HCT116 (cell line): ENCODE results near the gene NXN. TPM values are rescaled to one million over a fixed set of nuclear protein-coding genes. Genes with fewer than 3 reads are reported as not detected.

ENCODE experiments used
- ATAC-seq: fragments of 200-7000 bp; cut with Tn5 transposase; 2 replicates; pipeline ENCODE4 v1.9.1; 2020; ENCODE audit warnings: mild to moderate bottlenecking, moderate library complexity
- BruUV-seq: library from RNA; stranded (reverse); fragments of 400-500 nt; replicated peaks from 2 replicates; lab custom pipeline; 2021; lab: Mats Ljungman, UMichigan
- CTCF ChIA-PET: fragments of 300-600 bp; sonication (Branson Sonifier 250); formaldehyde crosslinking; loops from one replicate; lab custom pipeline; 2021; ENCODE audit warnings: antibody characterized with exemption; lab: Charles Lee
- POLR2A ChIA-PET: fragments of 300-600, 350-600 bp; sonication (Branson Sonifier 250); formaldehyde crosslinking; loops from one replicate; lab custom pipeline; 2021; ENCODE audit warnings: antibody characterized with exemption; lab: Charles Lee
- RAD21 ChIA-PET, 2 experiments: fragments of 300-600 bp; sonication (Branson Sonifier 250); formaldehyde crosslinking; loops; one replicate each; lab custom pipeline; 2023; ENCODE audit warnings: low total read pairs in 2 of 2; ENCODE audit not compliant: uncharacterized antibody in 2 of 2, unreplicated experiment in 2 of 2, low non-redundant PET in 1 of 2; lab: Charles Lee
- DNase-seq: peaks from one replicate; pipeline ENCODE4 v3.0.0-alpha.2; 2010; ENCODE audit warnings: low read depth, low spot score
- H2AFZ ChIP-seq: fragments of 200-600 bp; shearing (Covaris generic), sonication (generic); 2 replicates; pipeline ENCODE4 v1.6.1; 2017; ENCODE audit warnings: low read depth, mixed run types, mixed read lengths, antibody characterized with exemption, low read length; ENCODE audit not compliant: poor library complexity, severe bottlenecking
- H3K27ac ChIP-seq: 2 replicates; pipeline ENCODE4 v1.5.1; 2012; ENCODE audit warnings: low read depth, low read length
- H3K27me3 ChIP-seq: fragments of 200-600 bp; sonication (generic); 2 replicates; pipeline ENCODE4 v1.6.1; 2016; ENCODE audit warnings: mixed run types, low read length, mixed read lengths; ENCODE audit not compliant: insufficient read depth
- H3K36me3 ChIP-seq, 2 experiments: fragments of 200-500 bp in 1 of 2; fragments of 200-600 bp in 1 of 2; sonication (Bioruptor generic) in 1 of 2; sonication (generic) in 1 of 2; 2 replicates each; pipeline versions ENCODE4 v1.5.1 to v1.6.1; 2014 to 2016; ENCODE audit warnings: low read length in 2 of 2, inconsistent platforms in 1 of 2, mixed read lengths in 1 of 2, mixed run types in 1 of 2; ENCODE audit not compliant: insufficient read depth in 2 of 2, control insufficient read depth in 1 of 2
- H3K4me1 ChIP-seq, 2 experiments: fragments of 200-600 bp in 1 of 2; sonication (generic) in 1 of 2; 2 replicates each; pipeline versions ENCODE4 v1.5.1 to v1.6.1; 2012 to 2017; ENCODE audit warnings: low read length in 2 of 2, inconsistent platforms in 1 of 2, mild to moderate bottlenecking in 1 of 2, mixed read lengths in 1 of 2, mixed run types in 1 of 2, moderate library complexity in 1 of 2; ENCODE audit not compliant: insufficient read depth in 2 of 2, control insufficient read depth in 1 of 2
- H3K4me2 ChIP-seq: fragments of 200-600 bp; sonication (generic); 2 replicates; pipeline ENCODE4 v1.6.1; 2017; ENCODE audit warnings: mixed run types, low read length, mixed read lengths
- H3K4me3 ChIP-seq, 2 experiments: fragments of 200-600 bp in 1 of 2; sonication (generic) in 1 of 2; replicated peaks in 1 of 2; 2 replicates each; pipeline ENCODE4 v1.5.1; 2011 to 2016; ENCODE audit warnings: low read length in 2 of 2, control low read depth in 1 of 2, low read depth in 1 of 2, mild to moderate bottlenecking in 1 of 2, mixed read lengths in 1 of 2, mixed run types in 1 of 2
- H3K79me2 ChIP-seq: fragments of 200-600 bp; sonication (generic); 2 replicates; pipeline ENCODE4 v1.6.1; 2017; ENCODE audit warnings: mild to moderate bottlenecking, mixed run types, low read length, moderate library complexity, mixed read lengths; ENCODE audit not compliant: insufficient read depth
- H3K9ac ChIP-seq: fragments of 200-600 bp; sonication (generic); 2 replicates; pipeline ENCODE4 v1.6.1; 2016; ENCODE audit warnings: low read length, mixed read lengths
- H3K9me2 ChIP-seq: fragments of 200-600 bp; sonication (generic), shearing (Covaris generic); 2 replicates; pipeline ENCODE4 v1.6.1; 2017; ENCODE audit warnings: mixed run types, mild to moderate bottlenecking, moderate library complexity; ENCODE audit not compliant: insufficient read depth
- H3K9me3 ChIP-seq, 2 experiments: fragments of 200-500 bp in 1 of 2; fragments of 200-600 bp in 1 of 2; sonication (Bioruptor generic) in 1 of 2; sonication (generic) in 1 of 2; 2 replicates each; pipeline ENCODE4 v1.6.1; 2014 to 2017; ENCODE audit warnings: low read length in 2 of 2, mixed read lengths in 2 of 2, inconsistent platforms in 1 of 2, low read depth in 1 of 2, mild to moderate bottlenecking in 1 of 2, mixed run types in 1 of 2, moderate library complexity in 1 of 2; ENCODE audit not compliant: control insufficient read depth in 1 of 2, insufficient read depth in 1 of 2
- H4K20me1 ChIP-seq: fragments of 200-600 bp; sonication (generic), shearing (Covaris generic); 2 replicates; pipeline ENCODE4 v1.6.1; 2017; ENCODE audit warnings: mixed run types, mild to moderate bottlenecking, moderate library complexity; ENCODE audit not compliant: insufficient read depth
- CBX3 ChIP-seq: IDR thresholded peaks from 2 replicates; pipeline ENCODE4 v1.6.1; 2012; ENCODE audit warnings: low read depth
- CEBPB ChIP-seq: IDR thresholded peaks from 2 replicates; pipeline ENCODE4 v1.6.1; 2012; ENCODE audit warnings: low read depth
- EGR1 ChIP-seq: IDR thresholded peaks from 2 replicates; pipeline ENCODE4 v1.6.1; 2012; ENCODE audit warnings: low read depth
- ELF1 ChIP-seq: IDR thresholded peaks from 2 replicates; pipeline ENCODE4 v1.6.1; 2012; ENCODE audit warnings: low read depth, borderline replicate concordance
- EZH2phosphoT487 ChIP-seq: fragments of 200-600 bp; IDR thresholded peaks from 2 replicates; pipeline ENCODE4 v1.6.1; 2018; ENCODE audit warnings: antibody characterized with exemption, borderline replicate concordance
- FOSL1 ChIP-seq: IDR thresholded peaks from 2 replicates; pipeline ENCODE4 v1.6.1; 2012; ENCODE audit warnings: low read depth
- JUND ChIP-seq: IDR thresholded peaks from 2 replicates; pipeline ENCODE4 v1.6.1; 2012
- POLR2A ChIP-seq: IDR thresholded peaks from 2 replicates; pipeline ENCODE4 v1.7.0; 2011; ENCODE audit warnings: borderline replicate concordance; ENCODE audit not compliant: insufficient read depth, insufficient read length; ENCODE audit errors: extremely low read depth
- POLR2AphosphoS5 ChIP-seq: IDR thresholded peaks from 2 replicates; pipeline ENCODE4 v1.6.1; 2011; ENCODE audit warnings: mild to moderate bottlenecking, low read depth, low read length, moderate library complexity
- RAD21 ChIP-seq: IDR thresholded peaks from 2 replicates; pipeline ENCODE4 v1.6.1; 2012; ENCODE audit warnings: low read depth, mild to moderate bottlenecking
- SIN3A ChIP-seq: IDR thresholded peaks from 2 replicates; pipeline ENCODE4 v1.6.1; 2012; ENCODE audit warnings: low read depth
- SP1 ChIP-seq: IDR thresholded peaks from 2 replicates; pipeline ENCODE4 v1.6.1; 2012; ENCODE audit warnings: low read depth
- SRF ChIP-seq: IDR thresholded peaks from 2 replicates; pipeline ENCODE4 v1.6.1; 2012; ENCODE audit warnings: low read depth
- YY1 ChIP-seq: IDR thresholded peaks from 2 replicates; pipeline ENCODE4 v1.6.1; 2011; ENCODE audit warnings: low read length, low read depth, moderate library complexity, mild to moderate bottlenecking; ENCODE audit not compliant: insufficient replicate concordance; ENCODE audit errors: extremely low read depth
- ZNF274 ChIP-seq: fragments of 200-500 bp; sonication (Bioruptor generic); IDR thresholded peaks from 2 replicates; pipeline ENCODE4 v1.6.1; 2014; ENCODE audit warnings: mild to moderate bottlenecking, low read depth, low read length, inconsistent platforms
- intact Hi-C: fragments of 100-400 bp; cut with micrococcal nuclease; formaldehyde crosslinking; loops from 2 replicates; pipeline ENCODE4 v1.10.0; 2022
- total RNA-seq: library from RNA; stranded (reverse); gene quantifications from one replicate; pipeline ENCODE4 v1.2.1, GENCODE V29; 2021; ENCODE audit not compliant: unreplicated experiment
- TF ChIP-seq, protein P1 (sequence below): IDR thresholded peaks from 2 replicates; pipeline ENCODE4 v1.6.1; 2012
- TF ChIP-seq, protein P2 (sequence below): IDR thresholded peaks from 2 replicates; pipeline ENCODE4 v1.6.1; 2011; ENCODE audit warnings: mild to moderate bottlenecking, low read length, moderate library complexity; ENCODE audit not compliant: insufficient replicate concordance; ENCODE audit errors: extremely low read depth
- TF ChIP-seq, protein P3 (sequence below): IDR thresholded peaks from 2 replicates; pipeline ENCODE4 v1.6.1; 2012

The NXN gene
- total RNA-seq, 1 experiment from 2014 or later = 83.7 TPM

DNA sequence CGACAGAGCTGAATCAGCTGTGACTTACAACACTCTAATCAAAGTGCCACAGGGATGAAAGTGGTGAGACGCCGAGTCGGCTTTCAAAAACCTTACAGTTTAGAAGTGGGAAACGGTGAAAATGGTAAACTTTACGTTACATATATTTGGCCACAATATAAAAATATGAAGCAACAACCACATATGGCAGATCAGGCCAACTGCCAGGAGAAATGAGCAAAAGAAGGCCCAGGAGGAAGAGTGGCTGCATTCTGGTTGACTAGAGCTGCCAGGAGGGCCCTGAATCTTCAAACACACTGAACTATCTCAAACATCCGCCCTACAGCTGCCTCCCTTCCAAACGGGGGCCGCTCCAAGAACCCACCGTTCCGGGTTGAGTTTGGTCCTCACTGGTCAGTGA, 141.1 kb downstream of the NXN start:
- POLR2A ChIA-PET = no interaction called here

DNA sequence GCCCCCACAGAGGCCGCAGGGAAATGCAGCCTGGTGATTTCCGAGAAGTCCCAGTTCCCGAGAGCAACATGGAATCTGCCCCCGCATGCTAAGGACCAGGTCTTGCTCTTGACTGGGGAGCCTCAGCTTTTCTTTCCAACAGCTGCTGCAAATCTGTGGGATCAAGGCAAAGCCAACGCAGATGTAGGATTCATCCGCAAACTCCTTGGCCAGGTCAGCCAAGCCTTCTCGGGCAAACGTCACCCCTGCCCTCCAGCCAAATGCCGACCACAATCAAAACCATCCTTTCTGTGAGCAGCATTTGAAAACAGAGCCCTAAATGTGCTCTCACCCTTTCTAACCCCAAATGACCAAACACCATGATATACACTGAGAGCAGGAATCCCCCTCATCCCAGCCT, 143.4 kb downstream of the NXN start:
- intact Hi-C loops = no loop called here
- peaks cover 49% of the 10 kb centered on the region for H3K79me2 ChIP-seq
- H3K36me3 ChIP-seq = no peaks in the 10 kb centered on the region
- CTCF ChIA-PET = no interaction called here
- H3K27ac ChIP-seq = no peak overlapping the region
- ATAC-seq (no peak), DNase-seq (no peak)
- no peaks in the 10 kb centered on the region for H3K9me2 ChIP-seq
- no peaks in the 10 kb centered on the region for H3K9me3 ChIP-seq
- no peak overlapping the region for H3K4me3 ChIP-seq
- BruUV-seq = no TSS peak
- RAD21 ChIA-PET = no interaction called here
- no peak overlapping the region for H2AFZ ChIP-seq
- no peak overlapping the region for H3K4me2 ChIP-seq
- H4K20me1 ChIP-seq = no peaks in the 10 kb centered on the region
- peaks cover 0 to 4% of the 10 kb centered on the region in 2 experiments; a peak in 1 of 4 replicates for H3K4me1 ChIP-seq
- POLR2A ChIA-PET = no interaction called here
- H3K27me3 ChIP-seq = no peaks in the 10 kb centered on the region
- H3K9ac ChIP-seq = no peak overlapping the region
- TF ChIP-seq FOSL1 (no peak), SP1 (no peak), EGR1 (no peak), SIN3A (no peak), RAD21 (no peak), YY1 (no peak), ZNF274 (no peak), POLR2AphosphoS5 (no peak), JUND (no peak), SRF (no peak), EZH2phosphoT487 (no peak), CBX3 (no peak), ELF1 (no peak)
- TF ChIP-seq, protein P1, sequence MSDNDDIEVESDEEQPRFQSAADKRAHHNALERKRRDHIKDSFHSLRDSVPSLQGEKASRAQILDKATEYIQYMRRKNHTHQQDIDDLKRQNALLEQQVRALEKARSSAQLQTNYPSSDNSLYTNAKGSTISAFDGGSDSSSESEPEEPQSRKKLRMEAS = no peak
- TF ChIP-seq, protein P2, sequence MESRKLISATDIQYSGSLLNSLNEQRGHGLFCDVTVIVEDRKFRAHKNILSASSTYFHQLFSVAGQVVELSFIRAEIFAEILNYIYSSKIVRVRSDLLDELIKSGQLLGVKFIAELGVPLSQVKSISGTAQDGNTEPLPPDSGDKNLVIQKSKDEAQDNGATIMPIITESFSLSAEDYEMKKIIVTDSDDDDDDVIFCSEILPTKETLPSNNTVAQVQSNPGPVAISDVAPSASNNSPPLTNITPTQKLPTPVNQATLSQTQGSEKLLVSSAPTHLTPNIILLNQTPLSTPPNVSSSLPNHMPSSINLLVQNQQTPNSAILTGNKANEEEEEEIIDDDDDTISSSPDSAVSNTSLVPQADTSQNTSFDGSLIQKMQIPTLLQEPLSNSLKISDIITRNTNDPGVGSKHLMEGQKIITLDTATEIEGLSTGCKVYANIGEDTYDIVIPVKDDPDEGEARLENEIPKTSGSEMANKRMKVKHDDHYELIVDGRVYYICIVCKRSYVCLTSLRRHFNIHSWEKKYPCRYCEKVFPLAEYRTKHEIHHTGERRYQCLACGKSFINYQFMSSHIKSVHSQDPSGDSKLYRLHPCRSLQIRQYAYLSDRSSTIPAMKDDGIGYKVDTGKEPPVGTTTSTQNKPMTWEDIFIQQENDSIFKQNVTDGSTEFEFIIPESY = no peak
- TF ChIP-seq, protein P3, sequence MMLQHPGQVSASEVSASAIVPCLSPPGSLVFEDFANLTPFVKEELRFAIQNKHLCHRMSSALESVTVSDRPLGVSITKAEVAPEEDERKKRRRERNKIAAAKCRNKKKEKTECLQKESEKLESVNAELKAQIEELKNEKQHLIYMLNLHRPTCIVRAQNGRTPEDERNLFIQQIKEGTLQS = no peak

More for the DNA sequence above, 141.1 kb downstream of the NXN start:
- BruUV-seq = no TSS peak
- H3K4me3 ChIP-seq = no peak overlapping the region
- ChIA-PET CTCF (no interaction called here), RAD21 (no interaction called here)
- intact Hi-C loops = no loop called here
- ATAC-seq (no peak), DNase-seq (no peak)
- TF ChIP-seq, protein P1 = no peak
- no peak for TF ChIP-seq POLR2A
- TF ChIP-seq CBX3 = no peak
- TF ChIP-seq RAD21 = no peak
- TF ChIP-seq CEBPB = no peak
- TF ChIP-seq ELF1 = no peak
- TF ChIP-seq, protein P3 = no peak
- no peak for TF ChIP-seq POLR2AphosphoS5
- no peaks in the 10 kb centered on the region for H3K9me3 ChIP-seq
- H3K4me2 ChIP-seq = no peak overlapping the region
- peaks cover 0 to 4% of the 10 kb centered on the region in 2 experiments; a peak in 1 of 4 replicates for H3K4me1 ChIP-seq
- no peaks in the 10 kb centered on the region for H3K27me3 ChIP-seq
- peaks cover 58% of the 10 kb centered on the region for H3K79me2 ChIP-seq
- H2AFZ ChIP-seq = no peak overlapping the region
- no peaks in the 10 kb centered on the region for H3K9me2 ChIP-seq
- H3K27ac ChIP-seq = no peak overlapping the region
- no peak overlapping the region for H3K9ac ChIP-seq
- no peaks in the 10 kb centered on the region for H4K20me1 ChIP-seq
- no peaks in the 10 kb centered on the region for H3K36me3 ChIP-seq
